HepG2 (cell line): Measurements from ENCODE around the gene MYADML2. TPM values are rescaled to one million over a fixed set of nuclear protein-coding genes. Genes with fewer than 3 reads are reported as not detected.

Experiments
- ADNP ChIP-seq: sonication (generic); formaldehyde crosslinking; IDR thresholded peaks from 2 replicates; pipeline ENCODE4 v1.4.0; 2020; ENCODE audit warnings: missing genetic modification reagents
- DNMT1 ChIP-seq: sonication (generic); formaldehyde crosslinking; IDR thresholded peaks from 2 replicates; pipeline ENCODE4 v1.5.1; 2020; ENCODE audit warnings: mild to moderate bottlenecking, missing genetic modification reagents
- FLYWCH1 ChIP-seq: sonication (generic); formaldehyde crosslinking; IDR thresholded peaks from 2 replicates; pipeline ENCODE4 v1.8.1; 2023; ENCODE audit warnings: mild to moderate bottlenecking, missing genetic modification reagents
- HHEX ChIP-seq: IDR thresholded peaks from 2 replicates; pipeline ENCODE4 v1.6.1; 2016; ENCODE audit warnings: control low read depth
- HNF1A ChIP-seq, 2 experiments: sonication (generic) in 1 of 2; formaldehyde crosslinking in 1 of 2; IDR thresholded peaks; 2 replicates each; pipeline versions ENCODE4 v1.4.0 to v1.6.1; 2016 to 2020; ENCODE audit warnings: borderline replicate concordance in 1 of 2, low read depth in 1 of 2, mild to moderate bottlenecking in 1 of 2, missing genetic modification reagents in 1 of 2
- HOMEZ ChIP-seq: IDR thresholded peaks from 2 replicates; pipeline ENCODE4 v1.6.1; 2016; ENCODE audit warnings: low read depth
- KLF11 ChIP-seq: IDR thresholded peaks from 2 replicates; pipeline ENCODE4 v1.6.1; 2016; ENCODE audit warnings: missing compliant biosample characterization
- KLF12 ChIP-seq: sonication (generic); formaldehyde crosslinking; IDR thresholded peaks from 2 replicates; pipeline ENCODE4 v1.4.0; 2020; ENCODE audit warnings: missing genetic modification reagents, borderline replicate concordance
- NCOA1 ChIP-seq: sonication (generic); formaldehyde crosslinking; IDR thresholded peaks from 2 replicates; pipeline ENCODE4 v1.9.0; 2021; ENCODE audit warnings: missing genetic modification reagents
- NFIC ChIP-seq: IDR thresholded peaks from 2 replicates; pipeline ENCODE4 v1.6.1; 2012; ENCODE audit warnings: mild to moderate bottlenecking, low read length, inconsistent platforms
- SOX5 ChIP-seq: IDR thresholded peaks from 2 replicates; pipeline ENCODE4 v1.6.1; 2016; ENCODE audit warnings: borderline replicate concordance
- SPEN ChIP-seq: sonication (generic); formaldehyde crosslinking; IDR thresholded peaks from 2 replicates; pipeline ENCODE4 v1.5.1; 2020; ENCODE audit warnings: low read depth, mild to moderate bottlenecking, missing genetic modification reagents
- TAF15 ChIP-seq: fragments of 200-400 bp; formaldehyde crosslinking; IDR thresholded peaks from one replicate; pipeline ENCODE4 v1.6.1; 2018; ENCODE audit warnings: mild to moderate bottlenecking, low read depth, low read length; ENCODE audit not compliant: poor library complexity, severe bottlenecking
- ZFP62 ChIP-seq: sonication (generic); formaldehyde crosslinking; IDR thresholded peaks from 2 replicates; pipeline ENCODE4 v1.4.0; 2020; ENCODE audit warnings: missing genetic modification reagents
- ZNF256 ChIP-seq: sonication (generic); formaldehyde crosslinking; conservative IDR thresholded peaks from 2 replicates; pipeline ENCODE4 v1.4.0; 2020; ENCODE audit warnings: missing genetic modification reagents
- ZNF331 ChIP-seq: sonication (generic); formaldehyde crosslinking; IDR thresholded peaks from 2 replicates; pipeline ENCODE4 v1.4.0; 2020; ENCODE audit warnings: missing genetic modification reagents
- ZNF335 ChIP-seq: sonication (generic); formaldehyde crosslinking; IDR thresholded peaks from 2 replicates; pipeline ENCODE4 v1.4.0; 2020; ENCODE audit warnings: missing genetic modification reagents
- ZNF549 ChIP-seq: sonication (generic); formaldehyde crosslinking; IDR thresholded peaks from 2 replicates; pipeline ENCODE4 v1.5.0; 2020; ENCODE audit warnings: missing genetic modification reagents
- ZNF790 ChIP-seq: sonication (generic); formaldehyde crosslinking; IDR thresholded peaks from 2 replicates; pipeline ENCODE4 v1.8.0; 2022; ENCODE audit warnings: missing genetic modification reagents, mild to moderate bottlenecking, borderline replicate concordance
- polyA plus RNA-seq, 8 experiments: library from polyadenylated mRNA; depleted of rRNA in 3 of 8; stranded (reverse) in 7 of 8; unstranded in 1 of 8; fragments of >200 nt; fragmentation: Illumina TruSeq in 4 of 8; extraction: Trizol in 4 of 8; gene quantifications; 2 replicates each; pipeline versions ENCODE4 v1.2.1 to v1.2.3, GENCODE V29; 2011 to 2016; ENCODE audit warnings: low read depth in 4 of 8, missing spikeins in 1 of 8, mixed read lengths in 1 of 8; ENCODE audit not compliant: insufficient read depth in 1 of 8
- total RNA-seq, 5 experiments: library from RNA; depleted of rRNA; stranded (reverse); fragments of >200 nt; fragmentation: Illumina TruSeq; extraction: Trizol; gene quantifications; 2 replicates each; pipeline ENCODE4 v1.2.3, GENCODE V29; 2016; ENCODE audit warnings: low read depth in 1 of 5
- TF ChIP-seq, protein P1 (sequence below): sonication (generic); formaldehyde crosslinking; IDR thresholded peaks from 2 replicates; pipeline ENCODE4 v1.5.0; 2020; ENCODE audit warnings: missing genetic modification reagents
- TF ChIP-seq, protein P2 (sequence below): sonication (generic); formaldehyde crosslinking; IDR thresholded peaks from 2 replicates; pipeline ENCODE4 v1.4.0; 2020; ENCODE audit warnings: mild to moderate bottlenecking, missing genetic modification reagents

The MYADML2 gene
- total and polyA plus RNA-seq, 2 of the 13 experiments (the other 11 are each of a cell fraction or from before 2014, with no cell fraction given) = not detected

GRCh38 chr17:81924557-81925532 is 22.2 kb downstream of the MYADML2 start (continued):
- TF ChIP-seq TAF15 (no peak), HHEX (CRISPR knock-in tag) (no peak), ADNP (CRISPR knock-in tag) (no peak), SPEN (CRISPR knock-in tag) (peak; percentile 88), ZNF790 (CRISPR knock-in tag) (no peak), HNF1A (IDR thresholded peaks at IDR 0.05; ENCODE audit: low read depth) (no peak), HNF1A (CRISPR knock-in tag; IDR thresholded peaks at IDR 0.05; ENCODE audit: borderline replicate concordance) (peak; percentile 48; the same call in 1 of the 2 replicates), HOMEZ (CRISPR knock-in tag) (no peak), ZFP62 (no peak), ZNF549 (no peak), DNMT1 (CRISPR knock-in tag) (no peak), NFIC (no peak), ZNF256 (CRISPR knock-in tag) (no peak), SOX5 (no peak), NCOA1 (CRISPR knock-in tag) (no peak), KLF11 (CRISPR knock-in tag) (no peak), ZNF331 (CRISPR knock-in tag) (no peak), FLYWCH1 (CRISPR knock-in tag) (no peak), ZNF335 (CRISPR knock-in tag) (no peak), KLF12 (CRISPR knock-in tag) (no peak)
- TF ChIP-seq, protein P1, sequence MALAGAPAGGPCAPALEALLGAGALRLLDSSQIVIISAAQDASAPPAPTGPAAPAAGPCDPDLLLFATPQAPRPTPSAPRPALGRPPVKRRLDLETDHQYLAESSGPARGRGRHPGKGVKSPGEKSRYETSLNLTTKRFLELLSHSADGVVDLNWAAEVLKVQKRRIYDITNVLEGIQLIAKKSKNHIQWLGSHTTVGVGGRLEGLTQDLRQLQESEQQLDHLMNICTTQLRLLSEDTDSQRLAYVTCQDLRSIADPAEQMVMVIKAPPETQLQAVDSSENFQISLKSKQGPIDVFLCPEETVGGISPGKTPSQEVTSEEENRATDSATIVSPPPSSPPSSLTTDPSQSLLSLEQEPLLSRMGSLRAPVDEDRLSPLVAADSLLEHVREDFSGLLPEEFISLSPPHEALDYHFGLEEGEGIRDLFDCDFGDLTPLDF (CRISPR knock-in tag) = no peak
- TF ChIP-seq, protein P2, sequence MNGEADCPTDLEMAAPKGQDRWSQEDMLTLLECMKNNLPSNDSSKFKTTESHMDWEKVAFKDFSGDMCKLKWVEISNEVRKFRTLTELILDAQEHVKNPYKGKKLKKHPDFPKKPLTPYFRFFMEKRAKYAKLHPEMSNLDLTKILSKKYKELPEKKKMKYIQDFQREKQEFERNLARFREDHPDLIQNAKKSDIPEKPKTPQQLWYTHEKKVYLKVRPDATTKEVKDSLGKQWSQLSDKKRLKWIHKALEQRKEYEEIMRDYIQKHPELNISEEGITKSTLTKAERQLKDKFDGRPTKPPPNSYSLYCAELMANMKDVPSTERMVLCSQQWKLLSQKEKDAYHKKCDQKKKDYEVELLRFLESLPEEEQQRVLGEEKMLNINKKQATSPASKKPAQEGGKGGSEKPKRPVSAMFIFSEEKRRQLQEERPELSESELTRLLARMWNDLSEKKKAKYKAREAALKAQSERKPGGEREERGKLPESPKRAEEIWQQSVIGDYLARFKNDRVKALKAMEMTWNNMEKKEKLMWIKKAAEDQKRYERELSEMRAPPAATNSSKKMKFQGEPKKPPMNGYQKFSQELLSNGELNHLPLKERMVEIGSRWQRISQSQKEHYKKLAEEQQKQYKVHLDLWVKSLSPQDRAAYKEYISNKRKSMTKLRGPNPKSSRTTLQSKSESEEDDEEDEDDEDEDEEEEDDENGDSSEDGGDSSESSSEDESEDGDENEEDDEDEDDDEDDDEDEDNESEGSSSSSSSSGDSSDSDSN = peak; percentile 77
